Lung (tissue), 12 donors: Measurements from ENCODE around the gene CTTN. TPM values are rescaled to one million over a fixed set of nuclear protein-coding genes. Genes with fewer than 3 reads are reported as not detected.

Experiments used
- ATAC-seq: fragments of 200-7000 bp; cut with Tn5 transposase; one replicate; pipeline ENCODE4 v1.9.1; 2020; ENCODE audit warnings: moderate number of reproducible peaks; ENCODE audit not compliant: insufficient read depth, low FRiP score
- DNase-seq, 3 donors: peaks; one replicate each; pipeline ENCODE4 v3.0.0-alpha.2; 2013 to 2017
- H3K27ac ChIP-seq, 2 donors: one replicate each; pipeline ENCODE4 v1.5.1; 2013; ENCODE audit warnings: mild to moderate bottlenecking in 2 of 2, moderate library complexity in 2 of 2, control low read depth in 1 of 2, inconsistent platforms in 1 of 2, low read depth in 1 of 2, low read length in 1 of 2
- H3K27me3 ChIP-seq, 3 donors: one replicate each; pipeline ENCODE4 v1.5.1; 2013; ENCODE audit warnings: low read length in 2 of 3; ENCODE audit not compliant: control insufficient read depth in 3 of 3, insufficient read depth in 3 of 3
- H3K36me3 ChIP-seq, 4 donors: one replicate each; pipeline ENCODE4 v1.5.1; 2013; ENCODE audit warnings: low read length in 4 of 4, mild to moderate bottlenecking in 1 of 4, moderate library complexity in 1 of 4; ENCODE audit not compliant: control insufficient read depth in 4 of 4, insufficient read depth in 4 of 4
- H3K4me1 ChIP-seq, 5 donors: one replicate each; pipeline ENCODE4 v1.5.1; 2013; ENCODE audit warnings: low read length in 5 of 5, mild to moderate bottlenecking in 2 of 5, moderate library complexity in 1 of 5; ENCODE audit not compliant: control insufficient read depth in 5 of 5, insufficient read depth in 5 of 5
- H3K4me3 ChIP-seq: one replicate; pipeline ENCODE4 v1.5.1; 2013; ENCODE audit warnings: mild to moderate bottlenecking, control low read depth, moderate library complexity
- H3K9ac ChIP-seq, 2 donors: one replicate each; pipeline ENCODE4 v1.5.1; 2013; ENCODE audit warnings: low read length in 2 of 2, control low read depth in 1 of 2; ENCODE audit not compliant: insufficient read depth in 1 of 2
- H3K9me3 ChIP-seq, 4 donors: one replicate each; pipeline ENCODE4 v1.5.1; 2013; ENCODE audit warnings: low read length in 3 of 4, mild to moderate bottlenecking in 1 of 4, moderate library complexity in 1 of 4; ENCODE audit not compliant: control insufficient read depth in 4 of 4, insufficient read depth in 3 of 4
- CTCF ChIP-seq: IDR thresholded peaks from 2 replicates; pipeline ENCODE4 v1.5.1; 2012; ENCODE audit warnings: mild to moderate bottlenecking; ENCODE audit errors: control extremely low read depth, extremely low read depth
- WGBS, 2 donors: extraction: QIAGEN DNeasy Blood & Tissue Kit; methylation state at CpG; one replicate each; pipeline ENCODE4 v1.1.7; 2013; 5-methylcytosine and 5-hydroxymethylcytosine counted together
- polyA plus RNA-seq, 2 donors: library from polyadenylated mRNA; stranded (reverse); fragments of 200-250 nt; gene quantifications; one replicate each; pipeline ENCODE4 v1.2.1, GENCODE V29; 2013
- total RNA-seq, 2 donors: library from RNA; depleted of rRNA in 1 of 2; stranded (reverse); fragments of >200 nt in 1 of 2; gene quantifications; one replicate each; pipeline ENCODE4 v1.2.1, GENCODE V29; 2014 to 2021
- donor health status: control.
- donor health status: control.
- donor health status: Bipolar disorder and iron deficiency.
- donor health status: healthy.
- donor health status: DM: yes; HTN: yes; CAD: no.

Gene CTTN
- total and polyA plus RNA-seq, 4 donors = 89.8 to 235 (median 154) TPM

- Histone ChIP-seq H3K9me3 (no peaks in the 10 kb centered on the region), H3K27me3 (peaks cover 0 to 12% (median 0%) of the 10 kb centered on the region in 3 donors), H3K9ac (no peak overlapping the region), H3K27ac (no peak overlapping the region), H3K4me1 (no peaks in the 10 kb centered on the region), H3K4me3 (no peak overlapping the region), H3K36me3 (no peaks in the 10 kb centered on the region)
- no peak for ATAC-seq
- peak in 1 of 3 donors; percentile 9 for DNase-seq
- 71 to 74% methylated on average over 29 to 31 of the region's 31 CpGs for WGBS, 2 donors
- no peak for TF ChIP-seq CTCF
Measured at GRCh38 chr11:70456921-70457532, 58.7 kb downstream of the CTTN start.

- Histone ChIP-seq H3K4me3 (no peak overlapping the region), H3K36me3 (no peaks in the 10 kb centered on the region), H3K9ac (no peak overlapping the region), H3K9me3 (peaks cover 0 to 2% (median 0%) of the 10 kb centered on the region in 4 donors), H3K27ac (no peak overlapping the region), H3K27me3 (peaks cover 0 to 12% (median 0%) of the 10 kb centered on the region in 3 donors), H3K4me1 (no peaks in the 10 kb centered on the region)
- TF ChIP-seq CTCF = no peak
- no peak for ATAC-seq
- no peak for DNase-seq
- 78 to 80% methylated on average over 2 of the region's 2 CpGs for WGBS, 2 donors
Measured at GRCh38 chr11:70458736-70459135, 60.4 kb downstream of the CTTN start.

- WGBS, 2 donors = 84 to 90% methylated on average over 4 of the region's 4 CpGs
- Histone ChIP-seq H3K27ac (no peak overlapping the region), H3K36me3 (no peaks in the 10 kb centered on the region), H3K4me3 (no peak overlapping the region), H3K4me1 (no peaks in the 10 kb centered on the region), H3K27me3 (peaks cover 0 to 12% (median 0%) of the 10 kb centered on the region in 3 donors), H3K9me3 (peaks cover 0 to 2% (median 0%) of the 10 kb centered on the region in 4 donors), H3K9ac (no peak overlapping the region)
- no peak for ATAC-seq
- TF ChIP-seq CTCF = no peak
- no peak for DNase-seq
Measured at GRCh38 chr11:70460111-70460510, 61.8 kb downstream of the CTTN start.

- 63 to 75% methylated on average over 10 of the region's 10 CpGs for WGBS, 2 donors
- Histone ChIP-seq H3K36me3 (no peaks in the 10 kb centered on the region), H3K4me1 (no peaks in the 10 kb centered on the region), H3K27me3 (peaks cover 0 to 12% (median 0%) of the 10 kb centered on the region in 3 donors), H3K9ac (no peak overlapping the region), H3K9me3 (peaks cover 0 to 2% (median 0%) of the 10 kb centered on the region in 4 donors), H3K4me3 (no peak overlapping the region), H3K27ac (no peak overlapping the region)
- ATAC-seq = no peak
- no peak for DNase-seq
- no peak for TF ChIP-seq CTCF
Measured at GRCh38 chr11:70460964-70461363, 62.6 kb downstream of the CTTN start.
